Aorta (tissue), 5 donors: ENCODE data around the gene CSNK1G2. TPM values are rescaled to one million over a fixed set of nuclear protein-coding genes. Genes with fewer than 3 reads are reported as not detected.

Experiments
- ATAC-seq: fragments of 200-7000 bp; cut with Tn5 transposase; one replicate; pipeline ENCODE4 v1.9.1; 2022; ENCODE audit warnings: moderate library complexity; ENCODE audit not compliant: low FRiP score
- DNase-seq, 2 donors: peaks; one replicate each; pipeline ENCODE4 v3.0.0-alpha.2; 2020
- H3K27ac ChIP-seq, 2 donors: one replicate each; pipeline ENCODE4 v1.5.1; 2013; ENCODE audit warnings: low read length in 2 of 2, mild to moderate bottlenecking in 2 of 2, moderate library complexity in 2 of 2, control low read depth in 1 of 2, inconsistent platforms in 1 of 2, low read depth in 1 of 2
- H3K27me3 ChIP-seq, 2 donors: one replicate each; pipeline ENCODE4 v1.6.1; 2013; ENCODE audit warnings: control low read depth in 1 of 2, low read length in 1 of 2, mild to moderate bottlenecking in 1 of 2, moderate library complexity in 1 of 2; ENCODE audit not compliant: insufficient read depth in 2 of 2, control insufficient read depth in 1 of 2
- H3K36me3 ChIP-seq, 2 donors: one replicate each; pipeline ENCODE4 v1.6.1; 2013; ENCODE audit warnings: control low read depth in 1 of 2, low read length in 1 of 2, mild to moderate bottlenecking in 1 of 2; ENCODE audit not compliant: insufficient read depth in 2 of 2, control insufficient read depth in 1 of 2
- H3K4me1 ChIP-seq, 2 donors: one replicate each; pipeline ENCODE4 v1.6.1; 2013; ENCODE audit warnings: low read length in 2 of 2, control low read depth in 1 of 2, mild to moderate bottlenecking in 1 of 2, moderate library complexity in 1 of 2; ENCODE audit not compliant: insufficient read depth in 2 of 2, control insufficient read depth in 1 of 2
- H3K4me3 ChIP-seq, 2 donors: one replicate each; pipeline ENCODE4 v1.5.1; 2013; ENCODE audit warnings: low read length in 2 of 2, control low read depth in 1 of 2, mild to moderate bottlenecking in 1 of 2
- H3K9me3 ChIP-seq: one replicate; pipeline ENCODE4 v1.6.1; 2013; ENCODE audit warnings: mild to moderate bottlenecking, low read length; ENCODE audit not compliant: control insufficient read depth
- WGBS, 2 donors: extraction: QIAGEN DNeasy Blood & Tissue Kit; methylation state at CpG; one replicate each; pipeline ENCODE4 v1.1.7; 2013; 5-methylcytosine and 5-hydroxymethylcytosine counted together
- intact Hi-C, 2 donors: fragments of 100-400 bp; cut with DNase I; formaldehyde crosslinking; loops; one replicate each; pipeline versions ENCODE4 v1.14.2 to v1.15.0; 2022
- polyA plus RNA-seq, 2 donors: library from polyadenylated mRNA; stranded (reverse); fragments of 200-250 nt; gene quantifications; one replicate each; pipeline ENCODE4 v1.2.3, GENCODE V29; 2013
- total RNA-seq, 2 donors: library from RNA; stranded (reverse); fragmentation: NEBNext Ultra II Directional; extraction: Animal tissue kit (Norgen Biotek cat#: 25700); gene quantifications; one replicate each; pipeline ENCODE4 v1.2.1, GENCODE V29; 2021
- donor health status: healthy with polysubstance abuse.
- donor health status: Bipolar disorder and iron deficiency.
- donor health status: DM: no; HTN: no; CAD: no.
- donor health status: DM: no; HTN: no; CAD: no.
- donor health status: DM: yes; HTN: yes; CAD: no.

The CSNK1G2 gene
- total and polyA plus RNA-seq, 4 donors = 41.0 to 59.8 (median 51.4) TPM

GRCh38 chr19:1906985-1907562 lies 33.9 kb upstream of the CSNK1G2 start:
- no peak for DNase-seq
- intact Hi-C loops = no loop called here
- Histone ChIP-seq H3K36me3 (no peaks in the 10 kb centered on the region), H3K27me3 (no peaks in the 10 kb centered on the region), H3K9me3 (no peaks in the 10 kb centered on the region), H3K4me3 (no peak overlapping the region), H3K27ac (no peak overlapping the region), H3K4me1 (no peaks in the 10 kb centered on the region)
- no peak for ATAC-seq
- WGBS, 2 donors = 91 to 97% methylated on average over 10 of the region's 10 CpGs

GRCh38 chr19:1907563-1908363 lies 33.2 kb upstream of the CSNK1G2 start:
- Histone ChIP-seq H3K27me3 (no peaks in the 10 kb centered on the region), H3K27ac (no peak overlapping the region), H3K4me3 (no peak overlapping the region), H3K4me1 (no peaks in the 10 kb centered on the region), H3K36me3 (no peaks in the 10 kb centered on the region), H3K9me3 (no peaks in the 10 kb centered on the region)
- DNase-seq (no peak), ATAC-seq (no peak)
- 85% methylated on average over 41 to 43 of the region's 43 CpGs for WGBS, 2 donors
- intact Hi-C loops = no loop called here

- ATAC-seq (no peak), DNase-seq (no peak)
- 92 to 93% methylated on average over 13 of the region's 13 CpGs for WGBS, 2 donors
- no peaks in the 10 kb centered on the region for H3K4me1 ChIP-seq
- no peak overlapping the region for H3K27ac ChIP-seq
- no peaks in the 10 kb centered on the region for H3K9me3 ChIP-seq
- intact Hi-C loops = no loop called here
- no peaks in the 10 kb centered on the region for H3K36me3 ChIP-seq
- no peaks in the 10 kb centered on the region for H3K27me3 ChIP-seq
- no peak overlapping the region for H3K4me3 ChIP-seq
Observed at GRCh38 chr19:1908364-1908678, 32.7 kb upstream of the CSNK1G2 start.

- Histone ChIP-seq H3K27ac (no peak overlapping the region), H3K36me3 (no peaks in the 10 kb centered on the region), H3K4me3 (no peak overlapping the region), H3K9me3 (no peaks in the 10 kb centered on the region), H3K27me3 (no peaks in the 10 kb centered on the region), H3K4me1 (no peaks in the 10 kb centered on the region)
- WGBS, 2 donors = 81 to 89% methylated on average over 8 to 10 of the region's 10 CpGs
- DNase-seq = no peak
- intact Hi-C loops = no loop called here
- ATAC-seq = no peak
Observed at GRCh38 chr19:1909761-1910080, 31.3 kb upstream of the CSNK1G2 start.

GRCh38 chr19:1910177-1910576 lies 30.8 kb upstream of the CSNK1G2 start:
- Histone ChIP-seq H3K9me3 (no peaks in the 10 kb centered on the region), H3K27ac (no peak overlapping the region), H3K36me3 (no peaks in the 10 kb centered on the region), H3K4me1 (no peaks in the 10 kb centered on the region), H3K27me3 (no peaks in the 10 kb centered on the region), H3K4me3 (no peak overlapping the region)
- ATAC-seq (no peak), DNase-seq (no peak)
- 94 to 95% methylated on average over 10 of the region's 10 CpGs for WGBS, 2 donors
- intact Hi-C loops = no loop called here

GRCh38 chr19:1911098-1911497 lies 29.9 kb upstream of the CSNK1G2 start:
- no peaks in the 10 kb centered on the region for H3K9me3 ChIP-seq
- intact Hi-C loops = no loop called here
- ATAC-seq (no peak), DNase-seq (no peak)
- whole genome bisulfite sequencing, 2 donors = 93 to 95% methylated on average over 13 of the region's 13 CpGs
- H3K4me3 ChIP-seq = no peak overlapping the region
- no peaks in the 10 kb centered on the region for H3K27me3 ChIP-seq
- H3K36me3 ChIP-seq = no peaks in the 10 kb centered on the region
- H3K4me1 ChIP-seq = no peaks in the 10 kb centered on the region
- no peak overlapping the region for H3K27ac ChIP-seq

GRCh38 chr19:1911995-1912394 lies 29.0 kb upstream of the CSNK1G2 start:
- no peaks in the 10 kb centered on the region for H3K27me3 ChIP-seq
- intact Hi-C loops = no loop called here
- no peaks in the 10 kb centered on the region for H3K4me1 ChIP-seq
- H3K4me3 ChIP-seq = no peak overlapping the region
- H3K27ac ChIP-seq = no peak overlapping the region
- no peaks in the 10 kb centered on the region for H3K9me3 ChIP-seq
- 95 to 97% methylated on average over 30 to 37 of the region's 37 CpGs for WGBS, 2 donors
- ATAC-seq (no peak), DNase-seq (no peak)
- H3K36me3 ChIP-seq = no peaks in the 10 kb centered on the region

GRCh38 chr19:1912760-1913505 lies 28.0 kb upstream of the CSNK1G2 start:
- intact Hi-C loops = no loop called here
- H3K9me3 ChIP-seq = no peaks in the 10 kb centered on the region
- DNase-seq (no peak), ATAC-seq (no peak)
- H3K27me3 ChIP-seq = no peaks in the 10 kb centered on the region
- H3K4me3 ChIP-seq = no peak overlapping the region
- peaks cover 0 to 1% of the 10 kb centered on the region in 2 donors for H3K36me3 ChIP-seq
- H3K27ac ChIP-seq = no peak overlapping the region
- H3K4me1 ChIP-seq = no peaks in the 10 kb centered on the region
- 97 to 98% methylated on average over 77 of the region's 77 CpGs for WGBS, 2 donors
